GM12875 (cell line): ENCODE results near the gene SMYD2.

ENCODE experiments used
- H3K4me3 ChIP-seq: one replicate; pipeline ENCODE4 v1.5.1; 2011; ENCODE audit warnings: low read depth, low read length, control low read depth
- CTCF ChIP-seq: IDR thresholded peaks from 2 replicates; pipeline ENCODE4 v1.5.1; 2011; ENCODE audit warnings: low read depth, mild to moderate bottlenecking, control low read depth, inconsistent platforms, low read length, moderate library complexity, borderline replicate concordance; ENCODE audit not compliant: insufficient read depth

SMYD2 gene

GRCh38 chr1:214331180-214331579 is 50.2 kb downstream of the SMYD2 start:
- no peak for TF ChIP-seq CTCF

GRCh38 chr1:214331827-214332423 is 51.0 kb downstream of the SMYD2 start:
- no peak overlapping the region for H3K4me3 ChIP-seq
- peak; percentile 87 for TF ChIP-seq CTCF

More at GRCh38 chr1:214331180-214331579, 50.2 kb downstream of the SMYD2 start:
- no peak overlapping the region for H3K4me3 ChIP-seq

- H3K4me3 ChIP-seq: no peak overlapping the region
- peak; percentile 86 for TF ChIP-seq CTCF
These were observed 52.2 kb downstream of the SMYD2 start for GRCh38 chr1:214332946-214333798.

- no peak overlapping the region for H3K4me3 ChIP-seq
- no peak for TF ChIP-seq CTCF
These were observed 54.6 kb downstream of the SMYD2 start for GRCh38 chr1:214335567-214335966.

- TF ChIP-seq CTCF: no peak
- no peak overlapping the region for H3K4me3 ChIP-seq
These were observed 56.1 kb downstream of the SMYD2 start for GRCh38 chr1:214337015-214337414.

GRCh38 chr1:214337511-214337910 is 56.6 kb downstream of the SMYD2 start:
- no peak for TF ChIP-seq CTCF
- no peak overlapping the region for H3K4me3 ChIP-seq

- no peak for TF ChIP-seq CTCF
- H3K4me3 ChIP-seq: no peak overlapping the region
These were observed 57.3 kb downstream of the SMYD2 start for GRCh38 chr1:214338212-214338611.
